GM21423 (cell line): ENCODE results near the gene SORCS2.
"Not testable (repeated sequence)": the region's sequence is repeated elsewhere in the genome, so short reads cannot be mapped to it uniquely, and the experiment has no call there.

Experiments used
- ATAC-seq: cut with Tn5 transposase; IDR thresholded peaks from one replicate; pipeline ENCODE4 v1.9.1; 2021; ENCODE audit warnings: mild to moderate bottlenecking, moderate library complexity; ENCODE audit not compliant: unreplicated experiment

The SORCS2 gene

DNA sequence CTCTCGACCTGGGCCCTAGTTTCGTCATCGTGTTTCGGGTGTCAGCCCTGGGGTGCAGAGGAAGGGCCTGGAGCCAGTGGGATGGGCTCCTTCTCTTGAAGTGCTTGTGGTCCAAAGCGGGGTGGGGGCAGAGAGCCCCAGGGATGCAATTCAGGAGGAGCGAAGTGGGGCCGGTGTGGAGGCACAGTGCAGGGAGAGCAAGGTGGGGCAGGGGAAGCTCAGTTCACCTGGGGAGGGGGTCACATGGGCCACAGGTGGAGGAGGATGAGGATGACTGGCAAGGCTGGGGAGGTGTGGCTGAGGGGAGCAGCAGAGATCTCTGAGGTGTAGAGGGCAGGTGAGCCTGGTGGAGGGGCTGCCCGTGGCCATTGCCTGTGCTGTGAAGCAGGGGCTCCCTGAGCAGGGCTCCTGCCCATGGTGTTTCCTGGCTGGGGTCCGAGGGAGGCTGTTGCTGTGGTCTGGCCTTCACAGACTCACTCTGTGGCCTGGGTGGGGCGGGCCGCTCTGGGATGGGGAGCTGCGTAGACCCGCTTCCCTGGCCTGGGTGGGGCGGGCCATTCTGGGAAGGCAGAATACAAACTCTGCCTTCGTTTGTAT, 6.9 kb downstream of the SORCS2 start:
- no peak for ATAC-seq

GRCh38 chr4:7199771-7200441, 7.6 kb downstream of the SORCS2 start:
- ATAC-seq: no peak

- no peak for ATAC-seq
These were observed 8.5 kb downstream of the SORCS2 start for GRCh38 chr4:7200801-7201200.

DNA sequence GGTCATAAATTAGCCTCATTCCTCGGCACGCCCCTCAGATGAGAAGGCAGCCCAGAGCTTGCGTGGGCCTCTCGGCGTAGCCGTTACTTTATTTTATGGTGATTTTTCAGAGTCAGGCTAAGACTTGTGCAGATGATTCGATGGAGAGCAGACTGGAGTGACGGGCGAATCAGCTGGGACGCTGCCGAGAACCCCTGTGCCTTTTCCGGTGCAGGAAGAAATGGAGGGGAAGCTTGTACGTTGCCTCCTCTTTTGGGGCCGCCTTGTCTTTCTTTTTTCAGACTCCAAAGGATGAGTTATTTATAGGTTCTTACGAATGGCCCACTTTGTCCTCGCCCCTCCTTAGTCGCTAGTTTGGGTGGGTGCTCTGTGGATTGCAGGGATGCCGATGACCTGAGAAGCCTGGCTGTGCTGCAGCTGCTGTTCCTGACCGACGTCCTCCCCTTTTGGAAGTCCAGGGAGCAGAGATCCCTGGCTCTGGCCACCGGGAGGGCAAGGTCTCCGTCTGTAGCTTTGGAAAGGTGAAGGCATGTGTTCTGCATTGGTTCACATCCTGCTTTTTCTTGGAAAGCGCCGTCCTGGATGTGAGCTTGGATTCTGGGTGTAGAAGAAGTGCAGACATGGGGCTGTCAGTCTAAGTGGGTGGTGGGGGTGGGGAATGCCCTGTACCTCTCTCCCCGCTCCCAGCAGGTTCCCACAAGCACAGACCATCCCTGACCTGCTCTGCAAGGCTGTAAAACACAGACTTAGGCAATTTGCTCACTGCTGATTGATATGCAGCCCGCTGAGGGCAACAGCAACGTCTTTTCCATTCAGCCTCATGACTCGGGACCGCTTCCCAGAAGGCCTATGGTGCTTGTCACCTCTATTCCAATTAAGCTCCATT, 9.3 kb downstream of the SORCS2 start:
- ATAC-seq: no peak

DNA sequence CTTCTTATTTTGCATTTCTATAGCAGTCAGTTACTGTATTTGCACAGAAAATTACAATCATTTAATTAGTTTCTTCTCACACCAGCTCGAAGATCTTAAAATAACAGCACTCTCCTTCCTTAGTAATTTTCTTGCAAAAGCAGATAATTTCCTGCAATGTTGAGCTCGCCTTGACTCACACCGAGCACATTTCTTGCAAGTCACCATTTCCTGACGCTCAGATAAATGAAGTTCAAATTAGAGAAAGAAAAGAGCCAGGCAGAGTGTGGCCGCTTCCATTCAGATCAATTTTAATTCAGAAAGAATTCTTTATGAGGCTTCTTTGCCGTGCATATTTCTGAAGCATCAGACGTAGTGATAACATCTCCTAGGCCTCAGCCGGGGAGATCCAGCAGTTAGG, 10.1 kb downstream of the SORCS2 start:
- ATAC-seq: no peak

DNA sequence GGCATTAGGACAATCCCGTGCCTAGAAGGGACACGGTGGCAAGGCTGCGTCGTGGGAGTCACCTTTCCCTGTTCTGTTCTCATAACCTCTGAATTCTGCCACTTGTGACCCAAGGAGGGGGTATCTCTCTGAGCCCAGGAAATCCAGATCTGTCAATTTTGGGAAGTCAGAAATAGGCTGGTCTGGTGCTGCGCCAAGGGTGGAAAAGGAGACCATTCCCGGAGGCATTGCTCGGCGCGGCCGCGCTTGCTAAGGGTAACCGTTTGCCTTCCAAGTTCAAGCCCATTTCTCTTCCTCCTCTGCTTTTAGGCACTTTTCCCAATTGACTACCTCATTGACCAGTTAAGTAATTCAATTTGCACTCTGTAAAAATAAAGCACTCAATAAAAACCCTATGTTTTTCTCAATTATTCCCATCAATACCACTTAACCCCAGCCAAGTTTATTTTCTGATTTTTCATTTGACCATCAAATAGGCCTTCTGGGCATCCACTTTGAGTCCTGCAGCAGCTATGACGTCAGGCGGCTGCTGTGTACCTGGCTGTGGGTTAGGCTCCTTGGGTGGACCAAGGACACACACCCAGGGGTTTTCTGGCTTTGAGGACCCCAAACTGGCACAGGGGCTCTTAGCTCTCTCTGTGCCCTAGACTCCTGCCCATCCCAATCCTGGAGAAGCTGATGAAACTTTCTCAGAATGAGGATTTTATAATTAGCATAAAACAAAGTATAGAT, 12.5 kb downstream of the SORCS2 start:
- no peak for ATAC-seq

DNA sequence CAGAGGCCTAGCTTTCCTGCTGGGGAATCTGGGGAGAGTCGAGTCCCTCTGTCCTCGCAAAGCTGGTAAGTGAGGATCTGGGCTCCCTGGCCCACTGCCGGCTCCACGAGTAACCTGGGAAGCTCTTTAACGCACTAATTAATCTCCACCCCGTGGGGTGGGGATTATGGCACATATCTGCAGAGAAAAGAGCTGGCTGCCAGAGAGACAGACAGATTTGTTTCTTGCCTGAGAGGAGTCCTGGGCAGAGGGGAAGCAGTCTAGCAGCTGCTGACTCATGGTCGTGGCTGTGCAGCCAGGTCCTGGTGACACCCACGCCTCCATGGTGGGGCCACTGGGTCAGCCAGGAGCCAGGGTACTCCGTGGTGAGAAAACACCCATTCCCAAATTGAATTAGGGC, 14.0 kb downstream of the SORCS2 start:
- no peak for ATAC-seq

GRCh38 chr4:7206911-7207567, 14.7 kb downstream of the SORCS2 start:
- ATAC-seq: no peak

- ATAC-seq: no peak
These were observed 15.4 kb downstream of the SORCS2 start for GRCh38 chr4:7207628-7208231.

- ATAC-seq: no peak
These were observed 16.4 kb downstream of the SORCS2 start for GRCh38 chr4:7208509-7209451.

GRCh38 chr4:7209699-7210098, 17.4 kb downstream of the SORCS2 start:
- no peak for ATAC-seq

GRCh38 chr4:7210824-7211223, 18.5 kb downstream of the SORCS2 start:
- no peak for ATAC-seq

DNA sequence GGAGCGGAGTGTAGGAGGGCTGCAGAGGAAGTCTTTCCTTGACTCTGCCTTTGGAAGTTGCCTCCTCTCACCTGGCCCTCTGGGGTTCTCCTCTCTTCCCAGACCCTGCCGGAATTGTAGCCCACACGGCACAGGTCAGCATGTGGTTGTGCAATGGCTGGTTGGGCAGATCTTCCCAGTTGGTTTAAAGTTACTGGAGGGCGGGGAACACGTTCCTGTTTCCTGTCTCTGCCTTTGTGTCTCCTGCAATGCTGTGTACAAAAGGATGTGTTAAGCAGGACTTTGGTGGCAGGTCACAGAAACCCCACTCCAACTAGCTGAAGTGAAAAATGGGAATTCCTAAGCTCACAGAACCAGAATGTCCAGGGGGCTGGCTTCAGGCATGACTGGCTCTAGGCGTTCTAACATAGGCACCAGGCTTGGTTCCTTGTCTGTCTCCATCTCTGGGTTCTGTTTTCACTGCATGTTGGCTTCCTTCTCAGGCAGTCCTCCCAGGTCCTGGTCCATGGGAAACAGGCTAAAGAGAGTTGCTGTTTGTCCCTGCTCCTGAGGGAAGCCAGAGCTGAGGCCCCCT, 19.9 kb downstream of the SORCS2 start:
- ATAC-seq: no peak

GRCh38 chr4:7212921-7213320, 20.6 kb downstream of the SORCS2 start:
- no peak for ATAC-seq

DNA sequence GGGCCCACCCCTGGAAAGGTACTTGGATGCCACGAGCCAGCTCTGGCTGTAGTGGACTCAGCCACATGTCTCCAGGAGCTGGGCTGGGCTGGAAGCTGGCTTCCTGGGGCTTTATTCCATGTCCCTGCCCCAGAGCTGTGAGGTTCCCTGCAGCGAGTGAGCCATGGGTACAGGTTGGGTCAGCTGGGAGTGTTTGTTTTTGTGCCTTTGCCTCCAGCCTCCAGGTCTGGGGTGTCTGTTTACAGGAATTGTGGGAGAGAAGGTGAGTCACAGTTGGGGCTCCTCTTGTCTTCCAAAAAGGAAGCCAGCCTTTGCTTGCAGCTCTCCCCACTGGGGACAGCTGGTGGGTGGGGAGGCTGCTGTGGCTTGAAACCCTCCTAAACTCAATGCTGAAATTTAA, 21.5 kb downstream of the SORCS2 start:
- ATAC-seq: no peak

DNA sequence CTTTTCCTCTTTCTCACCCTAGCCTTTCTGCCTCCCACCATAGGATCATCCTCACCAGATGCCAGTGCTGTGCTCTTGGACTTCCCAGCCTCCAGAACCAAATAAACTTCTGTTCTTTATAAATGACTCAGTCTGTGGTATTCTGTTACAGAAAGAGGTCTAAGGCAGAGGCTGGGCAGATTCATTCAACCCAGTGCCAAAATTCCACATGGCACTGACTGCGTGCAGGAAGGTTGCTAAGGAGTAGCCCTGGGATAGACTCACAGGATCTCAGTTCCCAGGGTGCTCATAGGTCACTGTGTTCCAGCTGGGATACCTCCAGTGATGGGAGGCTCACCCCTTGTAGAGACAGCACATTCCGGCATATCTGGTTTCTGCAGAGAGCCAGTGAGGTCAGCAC, 22.0 kb downstream of the SORCS2 start:
- ATAC-seq: no peak

DNA sequence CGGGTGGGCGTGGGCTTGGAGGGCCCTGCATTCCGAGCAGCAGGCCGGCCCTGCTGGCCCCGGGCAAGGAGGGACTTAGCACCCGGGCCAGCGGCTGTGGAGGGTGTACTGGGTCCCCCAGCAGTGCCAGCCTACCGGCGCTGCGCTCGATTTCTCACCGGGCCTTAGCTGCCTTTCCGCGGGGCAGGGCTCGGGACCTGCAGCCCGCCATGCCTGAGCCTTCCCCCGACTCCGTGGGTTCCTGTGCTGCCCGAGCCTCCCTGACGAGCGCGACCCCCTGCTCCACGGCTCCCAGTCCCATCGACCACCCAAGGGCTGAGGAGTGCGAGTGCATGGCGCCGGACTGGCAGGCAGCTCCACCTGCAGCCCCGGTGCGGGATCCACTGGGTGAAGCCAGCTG, 22.8 kb downstream of the SORCS2 start:
- not testable (repeated sequence) for ATAC-seq

GRCh38 chr4:7217039-7217438, 24.7 kb downstream of the SORCS2 start:
- ATAC-seq: no peak
